Smooth muscle cell (in vitro differentiated cells): ENCODE measurements around the gene FADS1. TPM values are rescaled to one million over a fixed set of nuclear protein-coding genes. Genes with fewer than 3 reads are reported as not detected.
A peak's percentile ranks its signal among the peaks of the same experiment; 100 is the strongest.

Experiments
- DNase-seq: peaks from one replicate; lab custom pipeline; 2025; ENCODE audit not compliant: unreplicated experiment; lab: John Stamatoyannopoulos, UW
- H2AFZ ChIP-seq: fragments of 200-600 bp; sonication (generic); 2 replicates; pipeline ENCODE4 v1.6.0; 2016; ENCODE audit warnings: antibody characterized with exemption, low read depth, mild to moderate bottlenecking
- H3F3A ChIP-seq: fragments of 200-600 bp; sonication (generic); 2 replicates; pipeline ENCODE4 v1.6.0; 2017; ENCODE audit warnings: antibody characterized with exemption, low read depth
- H3K27ac ChIP-seq: fragments of 200-600 bp; sonication (generic); 2 replicates; pipeline ENCODE4 v1.5.1; 2016; ENCODE audit warnings: low read depth, mild to moderate bottlenecking
- H3K27me3 ChIP-seq: fragments of 200-600 bp; sonication (generic); 2 replicates; pipeline ENCODE4 v1.6.1; 2016; ENCODE audit warnings: low read depth, mild to moderate bottlenecking
- H3K36me3 ChIP-seq: fragments of 200-600 bp; sonication (generic); 2 replicates; pipeline ENCODE4 v1.5.1; 2016; ENCODE audit warnings: low read depth
- H3K4me1 ChIP-seq: fragments of 200-600 bp; sonication (generic); 2 replicates; pipeline ENCODE4 v1.5.1; 2016; ENCODE audit warnings: low read depth
- H3K4me2 ChIP-seq: fragments of 200-600 bp; sonication (generic); 2 replicates; pipeline ENCODE4 v1.6.0; 2016; ENCODE audit warnings: mild to moderate bottlenecking
- H3K4me3 ChIP-seq: fragments of 200-600 bp; sonication (generic); 2 replicates; pipeline ENCODE4 v1.5.1; 2016; ENCODE audit warnings: mild to moderate bottlenecking
- H3K79me2 ChIP-seq: fragments of 200-600 bp; sonication (generic); 2 replicates; pipeline ENCODE4 v1.6.0; 2016; ENCODE audit warnings: low read depth, mild to moderate bottlenecking
- H3K9ac ChIP-seq: fragments of 200-600 bp; sonication (generic); 2 replicates; pipeline ENCODE4 v1.6.0; 2016; ENCODE audit warnings: low read depth
- H3K9me3 ChIP-seq: fragments of 200-600 bp; sonication (generic); replicated peaks from 2 replicates; pipeline ENCODE4 v1.5.1; 2016; ENCODE audit warnings: low read depth
- H4K20me1 ChIP-seq: fragments of 200-600 bp; sonication (generic); 2 replicates; pipeline ENCODE4 v1.6.0; 2016; ENCODE audit warnings: low read depth
- WGBS: methylation state at CpG from one replicate; pipeline ENCODE4 v1.1.7; 2016; ENCODE audit warnings: low lambda C conversion rate; 5-methylcytosine and 5-hydroxymethylcytosine counted together
- polyA plus RNA-seq: library from polyadenylated mRNA; unstranded; fragments of >200 nt; fragmentation: Nextera tagmentation; extraction: Ambion mirVana; gene quantifications from 2 replicates; pipeline ENCODE4 v1.2.1, GENCODE V29; 2016
- total RNA-seq: library from RNA; depleted of rRNA; stranded (reverse); fragments of >200 nt; gene quantifications from 2 replicates; pipeline ENCODE4 v1.2.3, GENCODE V29; 2014
- TF ChIP-seq, protein P1 (sequence below): fragments of 200-600 bp; sonication (generic); IDR thresholded peaks from 2 replicates; pipeline ENCODE4 v1.5.1; 2017; ENCODE audit warnings: borderline replicate concordance, mild to moderate bottlenecking, antibody characterized with exemption; ENCODE audit not compliant: insufficient read depth, poor library complexity, severe bottlenecking

FADS1 gene
- total and polyA plus RNA-seq, 2 experiments from 2014 or later = 122 to 266 TPM

- Histone ChIP-seq H3K4me1 (peaks cover 27% of the 10 kb centered on the region), H3K4me3 (peak overlapping the region; percentile 78)
- WGBS = 10% methylated on average over 23 of the region's 23 CpGs
These were observed 10.2 kb upstream of the FADS1 start for GRCh38 chr11:61826930-61827570.

GRCh38 chr11:61820174-61820573 is 3.4 kb upstream of the FADS1 start:
- Histone ChIP-seq H3K4me1 (peaks cover 9% of the 10 kb centered on the region), H3K27ac (peak overlapping the region; percentile 71), H3F3A (peaks cover 7% of the 10 kb centered on the region), H4K20me1 (no peaks in the 10 kb centered on the region), H3K27me3 (no peaks in the 10 kb centered on the region), H3K4me3 (no peak overlapping the region), H3K36me3 (no peaks in the 10 kb centered on the region), H3K9ac (peak overlapping the region; percentile 25), H3K4me2 (peak overlapping the region; percentile 21), H3K9me3 (no peaks in the 10 kb centered on the region), H3K79me2 (peaks cover 24% of the 10 kb centered on the region), H2AFZ (no peak overlapping the region)
- 77% methylated on average over 2 of the region's 2 CpGs for WGBS
- no peak for DNase-seq
- TF ChIP-seq, protein P1, sequence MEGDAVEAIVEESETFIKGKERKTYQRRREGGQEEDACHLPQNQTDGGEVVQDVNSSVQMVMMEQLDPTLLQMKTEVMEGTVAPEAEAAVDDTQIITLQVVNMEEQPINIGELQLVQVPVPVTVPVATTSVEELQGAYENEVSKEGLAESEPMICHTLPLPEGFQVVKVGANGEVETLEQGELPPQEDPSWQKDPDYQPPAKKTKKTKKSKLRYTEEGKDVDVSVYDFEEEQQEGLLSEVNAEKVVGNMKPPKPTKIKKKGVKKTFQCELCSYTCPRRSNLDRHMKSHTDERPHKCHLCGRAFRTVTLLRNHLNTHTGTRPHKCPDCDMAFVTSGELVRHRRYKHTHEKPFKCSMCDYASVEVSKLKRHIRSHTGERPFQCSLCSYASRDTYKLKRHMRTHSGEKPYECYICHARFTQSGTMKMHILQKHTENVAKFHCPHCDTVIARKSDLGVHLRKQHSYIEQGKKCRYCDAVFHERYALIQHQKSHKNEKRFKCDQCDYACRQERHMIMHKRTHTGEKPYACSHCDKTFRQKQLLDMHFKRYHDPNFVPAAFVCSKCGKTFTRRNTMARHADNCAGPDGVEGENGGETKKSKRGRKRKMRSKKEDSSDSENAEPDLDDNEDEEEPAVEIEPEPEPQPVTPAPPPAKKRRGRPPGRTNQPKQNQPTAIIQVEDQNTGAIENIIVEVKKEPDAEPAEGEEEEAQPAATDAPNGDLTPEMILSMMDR = no peak

More at GRCh38 chr11:61826930-61827570, 10.2 kb upstream of the FADS1 start:
- peak overlapping the region; percentile 50 for H2AFZ ChIP-seq
- no peaks in the 10 kb centered on the region for H3K36me3 ChIP-seq
- TF ChIP-seq, protein P1 = no peak
- peaks cover 33% of the 10 kb centered on the region for H4K20me1 ChIP-seq
- peaks cover 44% of the 10 kb centered on the region for H3K79me2 ChIP-seq
- peaks cover 19% of the 10 kb centered on the region for H3F3A ChIP-seq
- H3K9me3 ChIP-seq = no peaks in the 10 kb centered on the region
- H3K4me2 ChIP-seq = peak overlapping the region; percentile 96
- peak overlapping the region; percentile 57 for H3K27ac ChIP-seq
- peak overlapping the region; percentile 9 for H3K9ac ChIP-seq
- H3K27me3 ChIP-seq = no peaks in the 10 kb centered on the region
- no peak for DNase-seq

GRCh38 chr11:61817471-61818202 is 834 bp upstream of the FADS1 start:
- H3K4me1 ChIP-seq = peaks cover 9% of the 10 kb centered on the region
- no peak for DNase-seq
- no peaks in the 10 kb centered on the region for H4K20me1 ChIP-seq
- peak overlapping the region; percentile 81 for H3K4me3 ChIP-seq
- H3K9me3 ChIP-seq = no peaks in the 10 kb centered on the region
- peak overlapping the region; percentile 99 for H3K4me2 ChIP-seq
- TF ChIP-seq, protein P1 = no peak
- no peaks in the 10 kb centered on the region for H3K27me3 ChIP-seq
- WGBS = 27% methylated on average over 6 of the region's 6 CpGs
- H2AFZ ChIP-seq = no peak overlapping the region
- peak overlapping the region; percentile 85 for H3K27ac ChIP-seq
- H3K9ac ChIP-seq = peak overlapping the region; percentile 54
- peaks cover 25% of the 10 kb centered on the region for H3K79me2 ChIP-seq
- no peaks in the 10 kb centered on the region for H3K36me3 ChIP-seq
- H3F3A ChIP-seq = peaks cover 7% of the 10 kb centered on the region
